Activated CD8-positive, alpha-beta memory T cell treated with anti-CD3 and anti-CD28 coated beads, Interleukin-2, amount 10 ng/mL, durations not matched to agents 7 days and 5 days (primary cell): ENCODE results near the gene ISG20. TPM values are rescaled to one million over a fixed set of nuclear protein-coding genes. Genes with fewer than 3 reads are reported as not detected.

Experiments
- ATAC-seq: fragments of 150-1000 bp; cut with Tn5 transposase; one replicate; pipeline ENCODE4 v1.10.0; 2021; ENCODE audit warnings: moderate library complexity
- CTCF ChIA-PET: fragments of 350-600 bp; sonication (Branson Sonifier 250); formaldehyde crosslinking; loops from one replicate; lab custom pipeline; 2021; ENCODE audit warnings: antibody characterized with exemption; lab: Charles Lee
- DNase-seq: peaks from one replicate; pipeline ENCODE4 v3.0.0-alpha.2; 2020
- H3K27ac Mint-ChIP-seq: one replicate; pipeline ENCODE4 v1.8.0; 2021; ENCODE audit warnings: mild to moderate bottlenecking, mixed read lengths
- H3K27me3 Mint-ChIP-seq: one replicate; pipeline ENCODE4 v1.8.0; 2021; ENCODE audit warnings: mixed read lengths
- H3K36me3 Mint-ChIP-seq: one replicate; pipeline ENCODE4 v1.8.0; 2021; ENCODE audit warnings: mild to moderate bottlenecking, mixed read lengths
- H3K4me1 Mint-ChIP-seq: one replicate; pipeline ENCODE4 v1.8.0; 2021; ENCODE audit warnings: mixed read lengths
- H3K4me3 Mint-ChIP-seq: one replicate; pipeline ENCODE4 v1.8.0; 2021; ENCODE audit warnings: mild to moderate bottlenecking, moderate library complexity, mixed read lengths
- H3K9me3 Mint-ChIP-seq: one replicate; pipeline ENCODE4 v1.8.0; 2022; ENCODE audit warnings: low read depth, mixed read lengths
- total RNA-seq, 2 experiments: library from RNA; stranded (reverse); gene quantifications; one replicate each; pipeline ENCODE4 v1.2.3, GENCODE V29; 2021

Gene ISG20
- total RNA-seq, 2 experiments from 2014 or later: 155 to 379 TPM

GRCh38 chr15:88623061-88623460 is 15.8 kb upstream of the ISG20 start:
- Mint-ChIP-seq H3K9me3 (no peaks in the 10 kb centered on the region), H3K36me3 (peaks cover 52% of the 10 kb centered on the region), H3K27me3 (no peaks in the 10 kb centered on the region), H3K4me3 (peak overlapping the region; percentile 91), H3K4me1 (peaks cover 63% of the 10 kb centered on the region), H3K27ac (peak overlapping the region; percentile 94)
- DNase-seq: peak; percentile 70
- CTCF ChIA-PET: interaction anchor here (1.4 to 5.1 kb wide), 6 partner anchors 10 to 272 kb away, joined by 4 to 43 read pairs (median 17); partner anchors contain the start of gene HAPLN3
- no peak for ATAC-seq

GRCh38 chr15:88623632-88624031 is 15.2 kb upstream of the ISG20 start:
- Mint-ChIP-seq H3K9me3 (no peaks in the 10 kb centered on the region), H3K4me3 (peak overlapping the region; percentile 91), H3K4me1 (peaks cover 69% of the 10 kb centered on the region), H3K27me3 (no peaks in the 10 kb centered on the region), H3K36me3 (peaks cover 56% of the 10 kb centered on the region), H3K27ac (peak overlapping the region; percentile 94)
- CTCF ChIA-PET: interaction anchor here (1.1 to 5.1 kb wide), 18 partner anchors 9 to 281 kb away, joined by 4 to 43 read pairs (median 8); partner anchors contain the start of gene HAPLN3
- no peak for DNase-seq
- ATAC-seq: no peak

DNA sequence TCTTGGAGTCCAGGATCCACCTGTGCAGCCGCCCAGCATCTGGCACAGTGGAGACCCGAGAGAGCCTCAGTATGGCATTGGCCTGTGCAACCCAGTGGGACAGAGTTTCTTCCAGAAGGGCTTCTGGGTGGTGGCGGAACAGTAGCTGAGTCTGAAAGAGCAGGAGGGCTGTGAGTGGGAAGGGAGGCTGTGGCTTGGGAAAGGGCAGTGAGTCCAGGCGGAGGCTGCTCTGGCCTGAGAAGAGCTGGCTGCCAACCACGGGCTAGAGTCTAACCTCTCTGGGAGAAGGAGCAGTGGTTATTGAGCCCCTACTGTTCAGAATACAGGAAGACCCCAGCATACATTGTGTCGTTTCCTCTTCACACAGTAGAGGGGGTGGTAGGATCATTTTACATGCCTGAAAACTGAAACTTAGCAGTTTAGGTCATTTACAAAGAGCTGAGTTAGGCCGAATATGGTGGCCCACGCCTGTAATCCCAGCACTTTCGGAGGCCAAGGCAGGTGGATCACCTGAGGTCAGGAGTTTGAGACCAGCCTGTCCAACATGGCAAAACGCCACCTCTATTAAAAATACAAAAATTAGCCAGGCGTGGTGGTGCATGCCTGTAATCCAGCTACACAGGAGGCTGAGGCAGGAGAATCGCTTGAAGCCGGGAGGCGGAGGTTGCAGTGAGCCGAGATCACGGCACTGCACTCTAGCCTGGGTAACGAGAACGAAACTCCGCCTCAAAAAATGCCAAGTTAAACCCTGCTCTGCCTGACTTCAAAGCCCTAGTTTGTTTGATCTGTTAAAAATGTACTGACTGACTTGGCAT is 14.5 kb upstream of the ISG20 start:
- Mint-ChIP-seq H3K9me3 (no peaks in the 10 kb centered on the region), H3K27me3 (no peaks in the 10 kb centered on the region), H3K4me1 (peaks cover 76% of the 10 kb centered on the region), H3K36me3 (peaks cover 63% of the 10 kb centered on the region), H3K27ac (peak overlapping the region; percentile 94), H3K4me3 (peak overlapping the region; percentile 91)
- DNase-seq (peak; percentile 66), ATAC-seq (peak; percentile 43)
- CTCF ChIA-PET: interaction anchor here (0.5 to 5.1 kb wide), 34 partner anchors 8 to 381 kb away, joined by 3 to 43 read pairs (median 4); partner anchors contain the start of genes HAPLN3, MRPL46 and MRPS11

DNA sequence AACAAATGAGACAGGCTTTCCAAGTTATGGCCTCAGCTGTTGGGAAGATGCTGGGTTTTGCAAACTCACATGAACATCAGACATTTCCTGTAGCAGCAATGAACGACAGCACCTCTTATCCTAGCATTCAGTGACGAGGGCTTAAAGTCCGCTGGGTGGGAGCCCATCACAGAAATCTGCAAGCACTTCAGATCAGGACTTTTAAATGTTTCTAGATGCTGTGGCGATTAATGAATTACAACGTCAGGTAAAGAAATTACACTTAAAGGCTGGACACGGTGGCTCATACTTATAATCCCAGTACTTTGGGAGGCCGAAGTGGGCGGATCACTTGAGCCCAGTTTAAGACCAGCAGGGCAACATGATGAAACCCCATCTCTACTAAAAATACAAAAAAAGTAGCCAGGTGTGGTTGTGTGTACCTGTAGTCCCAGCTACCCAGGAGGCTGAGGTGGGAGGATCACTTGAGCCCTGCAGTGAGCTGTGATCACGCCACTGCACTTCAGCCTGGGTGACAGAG is 13.8 kb upstream of the ISG20 start:
- peaks cover 83% of the 10 kb centered on the region for H3K4me1 Mint-ChIP-seq
- ATAC-seq: no peak
- H3K27me3 Mint-ChIP-seq: no peaks in the 10 kb centered on the region
- peak overlapping the region; percentile 91 for H3K4me3 Mint-ChIP-seq
- H3K36me3 Mint-ChIP-seq: peaks cover 70% of the 10 kb centered on the region
- H3K27ac Mint-ChIP-seq: peak overlapping the region; percentile 94
- CTCF ChIA-PET: interaction anchor here (0.5 to 5.1 kb wide), 34 partner anchors 8 to 380 kb away, joined by 3 to 43 read pairs (median 4); partner anchors contain the start of genes HAPLN3, MRPL46 and MRPS11
- H3K9me3 Mint-ChIP-seq: no peaks in the 10 kb centered on the region
- DNase-seq: no peak

DNA sequence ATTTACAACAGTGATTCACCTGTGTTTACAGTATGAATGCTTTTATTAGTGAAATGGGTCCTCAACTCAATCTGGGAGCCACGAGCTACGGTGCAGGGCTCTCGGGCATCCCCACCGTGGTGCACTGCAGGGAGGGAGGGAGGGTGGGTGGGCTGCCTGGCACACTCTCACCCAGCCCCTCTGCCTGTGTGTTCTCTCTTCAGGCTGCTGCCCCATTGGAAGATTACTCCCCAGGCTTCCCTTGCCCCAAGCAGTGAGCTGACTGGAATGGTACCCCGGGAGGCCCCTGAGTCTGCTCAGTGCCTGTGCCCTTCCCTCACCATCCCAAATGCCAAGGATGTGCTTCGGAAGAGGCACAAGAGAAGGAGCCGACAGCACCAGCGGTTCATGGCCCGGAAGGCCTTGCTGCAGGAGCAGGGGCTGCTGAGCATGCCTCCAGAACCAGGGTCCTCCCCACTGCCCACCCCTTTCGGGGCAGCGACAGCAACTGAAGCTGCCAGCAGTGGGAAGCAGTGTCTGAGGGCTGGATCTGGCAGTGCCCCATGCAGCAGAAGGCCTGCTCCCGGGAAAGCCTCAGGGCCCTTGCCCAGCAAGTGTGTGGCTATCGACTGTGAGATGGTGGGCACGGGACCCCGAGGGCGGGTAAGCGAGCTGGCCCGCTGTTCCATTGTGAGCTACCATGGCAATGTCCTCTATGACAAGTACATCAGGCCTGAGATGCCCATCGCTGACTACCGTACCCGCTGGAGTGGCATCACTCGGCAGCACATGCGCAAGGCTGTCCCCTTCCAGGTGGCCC is 12.7 kb upstream of the ISG20 start:
- CTCF ChIA-PET: interaction anchor here (1.1 to 5.1 kb wide), 5 partner anchors 10 to 279 kb away, joined by 4 to 43 read pairs (median 5); no protein-coding TSS in a partner anchor
- peak overlapping the region; percentile 87 for H3K27ac Mint-ChIP-seq
- DNase-seq: no peak
- peaks cover 80% of the 10 kb centered on the region for H3K36me3 Mint-ChIP-seq
- no peak for ATAC-seq
- peak overlapping the region; percentile 55 for H3K4me3 Mint-ChIP-seq
- peaks cover 87% of the 10 kb centered on the region for H3K4me1 Mint-ChIP-seq
- no peaks in the 10 kb centered on the region for H3K27me3 Mint-ChIP-seq
- H3K9me3 Mint-ChIP-seq: no peaks in the 10 kb centered on the region

- peak overlapping the region; percentile 87 for H3K27ac Mint-ChIP-seq
- peak; percentile 90 for DNase-seq
These were observed 11.4 kb upstream of the ISG20 start for GRCh38 chr15:88627463-88627862.

GRCh38 chr15:88628018-88628654 is 10.7 kb upstream of the ISG20 start:
- peak overlapping the region; percentile 55 for H3K4me3 Mint-ChIP-seq
- H3K36me3 Mint-ChIP-seq: peaks cover 79% of the 10 kb centered on the region
- H3K4me1 Mint-ChIP-seq: peaks cover 93% of the 10 kb centered on the region

More at GRCh38 chr15:88627463-88627862, 11.4 kb upstream of the ISG20 start:
- Mint-ChIP-seq H3K27me3 (no peaks in the 10 kb centered on the region), H3K36me3 (peaks cover 80% of the 10 kb centered on the region), H3K9me3 (no peaks in the 10 kb centered on the region), H3K4me3 (peak overlapping the region; percentile 55), H3K4me1 (peaks cover 92% of the 10 kb centered on the region)
- CTCF ChIA-PET: interaction anchor here (1.2 to 5.1 kb wide), 3 partner anchors 20 to 37 kb away, joined by 3 to 43 read pairs (median 5); no protein-coding TSS in a partner anchor
- ATAC-seq: peak; percentile 70

DNA sequence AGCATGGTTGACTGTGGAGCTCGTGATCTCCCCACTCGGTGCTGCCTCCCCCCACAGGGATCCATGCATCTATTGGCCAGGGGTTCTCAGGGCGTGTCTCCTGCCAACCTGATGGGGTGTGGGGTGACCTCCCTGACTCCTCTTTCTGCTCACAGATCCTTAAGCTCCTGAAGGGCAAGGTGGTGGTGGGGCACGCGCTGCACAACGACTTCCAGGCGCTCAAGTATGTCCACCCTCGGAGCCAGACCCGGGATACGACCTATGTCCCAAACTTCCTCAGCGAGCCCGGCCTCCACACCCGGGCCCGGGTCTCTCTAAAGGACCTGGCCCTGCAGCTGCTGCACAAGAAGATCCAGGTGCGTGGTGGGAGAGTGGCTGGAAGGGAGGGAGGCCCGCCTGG is 9.7 kb upstream of the ISG20 start:
- CTCF ChIA-PET: no interaction called here
- DNase-seq: no peak
- Mint-ChIP-seq H3K27ac (peak overlapping the region; percentile 87), H3K36me3 (peaks cover 75% of the 10 kb centered on the region), H3K4me1 (peaks cover 90% of the 10 kb centered on the region), H3K9me3 (no peaks in the 10 kb centered on the region), H3K27me3 (no peaks in the 10 kb centered on the region), H3K4me3 (no peak overlapping the region)
- ATAC-seq: no peak

More at GRCh38 chr15:88628018-88628654, 10.7 kb upstream of the ISG20 start:
- ATAC-seq (no peak), DNase-seq (no peak)
- Mint-ChIP-seq H3K27me3 (no peaks in the 10 kb centered on the region), H3K27ac (peak overlapping the region; percentile 87), H3K9me3 (no peaks in the 10 kb centered on the region)
- CTCF ChIA-PET: interaction anchor here (1.2 to 5.1 kb wide), 2 partner anchors 30 to 37 kb away, joined by 3 to 43 read pairs; no protein-coding TSS in a partner anchor

GRCh38 chr15:88630141-88630721 is 8.6 kb upstream of the ISG20 start:
- Mint-ChIP-seq H3K4me1 (peaks cover 89% of the 10 kb centered on the region), H3K27me3 (no peaks in the 10 kb centered on the region), H3K4me3 (peak overlapping the region; percentile 32), H3K9me3 (no peaks in the 10 kb centered on the region), H3K27ac (peak overlapping the region; percentile 87), H3K36me3 (peaks cover 70% of the 10 kb centered on the region)
- ATAC-seq: peak; percentile 65
- peak; percentile 78 for DNase-seq
- CTCF ChIA-PET: interaction anchor here (1.5 kb wide), 1 partner anchor 8 kb away, joined by 5 read pairs; no protein-coding TSS in a partner anchor

GRCh38 chr15:88630798-88631463 is 7.9 kb upstream of the ISG20 start:
- H3K4me3 Mint-ChIP-seq: no peak overlapping the region
- CTCF ChIA-PET: interaction anchor here (1.5 kb wide), 1 partner anchor 9 kb away, joined by 5 read pairs; no protein-coding TSS in a partner anchor
- H3K36me3 Mint-ChIP-seq: peaks cover 68% of the 10 kb centered on the region
- H3K27me3 Mint-ChIP-seq: no peaks in the 10 kb centered on the region
- peak overlapping the region; percentile 87 for H3K27ac Mint-ChIP-seq
- no peaks in the 10 kb centered on the region for H3K9me3 Mint-ChIP-seq
- ATAC-seq: no peak
- H3K4me1 Mint-ChIP-seq: peaks cover 89% of the 10 kb centered on the region
- no peak for DNase-seq

GRCh38 chr15:88631464-88632028 is 7.3 kb upstream of the ISG20 start:
- CTCF ChIA-PET: interaction anchor here (1.5 to 2.6 kb wide), 2 partner anchors 8 to 10 kb away, joined by 5 to 8 read pairs; no protein-coding TSS in a partner anchor
- Mint-ChIP-seq H3K27me3 (no peaks in the 10 kb centered on the region), H3K4me3 (no peak overlapping the region), H3K36me3 (peaks cover 65% of the 10 kb centered on the region), H3K27ac (peak overlapping the region; percentile 87), H3K9me3 (no peaks in the 10 kb centered on the region), H3K4me1 (peaks cover 89% of the 10 kb centered on the region)
- ATAC-seq (no peak), DNase-seq (no peak)
